ENCODE data around the gene DAO. TPM values are rescaled to one million over a fixed set of nuclear protein-coding genes. Genes with fewer than 3 reads are reported as not detected.

Gene DAO
- total and polyA plus RNA-seq, 9 donors, result not detected

DNA sequence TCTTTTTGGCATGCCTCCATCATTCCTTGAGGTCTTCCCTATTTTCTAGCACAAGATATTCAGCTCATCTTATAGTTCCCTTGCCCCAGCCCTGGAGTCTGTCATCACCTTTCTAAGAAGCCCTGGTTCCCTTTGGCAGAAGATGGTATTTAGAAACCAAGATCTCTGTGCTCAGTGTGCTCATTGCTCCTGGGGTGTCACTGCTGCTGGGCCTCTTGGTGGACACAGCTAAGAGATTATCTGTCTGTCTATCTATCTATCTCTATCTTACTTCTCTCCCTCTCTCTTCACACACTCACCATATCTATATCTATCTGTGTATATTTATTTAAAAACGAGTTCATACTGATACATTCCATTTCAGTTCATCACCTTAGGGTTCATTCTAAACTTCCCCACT, 67.2 kb downstream of the DAO start:
- TF ChIP-seq POLR2A (IDR thresholded peaks at IDR 0.05), result no peak
- TF ChIP-seq, protein P1, sequence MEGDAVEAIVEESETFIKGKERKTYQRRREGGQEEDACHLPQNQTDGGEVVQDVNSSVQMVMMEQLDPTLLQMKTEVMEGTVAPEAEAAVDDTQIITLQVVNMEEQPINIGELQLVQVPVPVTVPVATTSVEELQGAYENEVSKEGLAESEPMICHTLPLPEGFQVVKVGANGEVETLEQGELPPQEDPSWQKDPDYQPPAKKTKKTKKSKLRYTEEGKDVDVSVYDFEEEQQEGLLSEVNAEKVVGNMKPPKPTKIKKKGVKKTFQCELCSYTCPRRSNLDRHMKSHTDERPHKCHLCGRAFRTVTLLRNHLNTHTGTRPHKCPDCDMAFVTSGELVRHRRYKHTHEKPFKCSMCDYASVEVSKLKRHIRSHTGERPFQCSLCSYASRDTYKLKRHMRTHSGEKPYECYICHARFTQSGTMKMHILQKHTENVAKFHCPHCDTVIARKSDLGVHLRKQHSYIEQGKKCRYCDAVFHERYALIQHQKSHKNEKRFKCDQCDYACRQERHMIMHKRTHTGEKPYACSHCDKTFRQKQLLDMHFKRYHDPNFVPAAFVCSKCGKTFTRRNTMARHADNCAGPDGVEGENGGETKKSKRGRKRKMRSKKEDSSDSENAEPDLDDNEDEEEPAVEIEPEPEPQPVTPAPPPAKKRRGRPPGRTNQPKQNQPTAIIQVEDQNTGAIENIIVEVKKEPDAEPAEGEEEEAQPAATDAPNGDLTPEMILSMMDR (IDR thresholded peaks at IDR 0.05), result no peak
- no peak for TF ChIP-seq EP300 (IDR thresholded peaks at IDR 0.05)
- no peaks in the 10 kb centered on the region for H3K36me3 ChIP-seq
- no peak for DNase-seq
- no peaks in the 10 kb centered on the region for H3K4me1 ChIP-seq (ENCODE audit: insufficient read depth)
- intact Hi-C loops (cut with DNase I), result loop anchor here in 1 of 4 donors (10.0 kb wide), 1 partner anchor 282 kb away; no protein-coding TSS in a partner anchor
- WGBS, 3 donors, result 46 to 74% (median 69%) methylated on average over 1 of the region's 1 CpG
- no peaks in the 10 kb centered on the region for H3K27me3 ChIP-seq
- H3K4me3 ChIP-seq, result no peak overlapping the region
- no peak overlapping the region for H3K27ac ChIP-seq
- H3K9me3 ChIP-seq, result no peaks in the 10 kb centered on the region

DNA sequence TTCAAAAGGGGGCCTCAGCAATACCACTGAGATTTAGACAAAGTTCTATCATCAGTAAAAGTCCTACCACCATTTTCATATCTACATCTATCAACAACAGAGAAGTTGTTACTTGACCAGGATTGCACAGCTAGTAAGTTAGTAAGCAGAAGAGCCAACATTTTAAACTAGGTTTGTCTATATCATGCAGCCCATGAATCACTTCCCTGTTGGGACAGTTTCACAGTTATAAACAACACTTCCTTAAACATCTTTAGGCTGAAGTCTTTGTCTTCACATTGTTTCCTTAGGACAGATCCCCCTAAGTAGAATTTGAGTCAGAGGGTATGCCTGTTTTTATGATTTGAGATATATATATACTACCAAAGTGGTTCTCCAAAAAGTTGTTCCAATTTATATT, 68.5 kb downstream of the DAO start:
- Histone ChIP-seq H3K27me3 (no peaks in the 10 kb centered on the region), H3K4me3 (no peak overlapping the region), H3K36me3 (no peaks in the 10 kb centered on the region), H3K4me1 (ENCODE audit: insufficient read depth) (no peaks in the 10 kb centered on the region), H3K27ac (no peak overlapping the region), H3K9me3 (no peaks in the 10 kb centered on the region)
- TF ChIP-seq EP300 (IDR thresholded peaks at IDR 0.05) (no peak), POLR2A (IDR thresholded peaks at IDR 0.05) (no peak)
- TF ChIP-seq, protein P1 (IDR thresholded peaks at IDR 0.05), result no peak
- no peak for DNase-seq
- intact Hi-C loops (cut with DNase I), result loop anchor here in 1 of 4 donors (10.0 kb wide), 1 partner anchor 284 kb away; no protein-coding TSS in a partner anchor

DNA sequence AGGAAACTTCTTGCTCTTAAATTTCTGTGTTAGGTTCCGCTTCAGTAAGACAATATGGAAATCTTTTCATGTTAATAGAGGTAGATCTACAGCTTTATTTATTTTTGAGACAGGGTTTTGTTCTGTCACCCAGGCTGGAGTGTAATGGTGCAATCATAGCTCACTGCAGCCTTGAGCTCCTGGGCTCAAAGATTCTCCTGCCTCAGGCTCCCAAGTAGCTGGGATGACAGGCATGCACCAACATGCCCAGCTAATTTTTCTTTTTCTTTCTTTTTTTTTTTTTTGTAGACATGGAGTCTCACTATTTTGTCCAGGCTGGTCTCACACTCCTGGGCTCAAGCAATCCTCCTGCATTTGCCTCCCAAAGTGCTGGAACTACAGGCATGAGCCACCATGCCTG, 70.1 kb downstream of the DAO start:
- intact Hi-C loops (cut with DNase I), result loop anchor here in 2 of 4 donors (5.0 to 10.0 kb wide), 4 partner anchors 88 to 385 kb away; partner anchors contain the start of genes ISCU (in 1 of the 2) and SART3 (in 1 of the 2)
- Histone ChIP-seq H3K27ac (no peak overlapping the region), H3K36me3 (no peaks in the 10 kb centered on the region), H3K27me3 (no peaks in the 10 kb centered on the region), H3K4me1 (ENCODE audit: insufficient read depth) (no peaks in the 10 kb centered on the region), H3K4me3 (no peak overlapping the region), H3K9me3 (no peaks in the 10 kb centered on the region)
- DNase-seq, result no peak
- 93 to 100% (median 96%) methylated on average over 1 of the region's 1 CpG for WGBS, 3 donors
- TF ChIP-seq, protein P1 (IDR thresholded peaks at IDR 0.05), result no peak
- TF ChIP-seq EP300 (IDR thresholded peaks at IDR 0.05), result no peak
- TF ChIP-seq POLR2A (IDR thresholded peaks at IDR 0.05), result no peak

MicroRNAs encoded within 50 kb of the gene (microRNA counts, 767-probe panel; counts per million panel counts)
- 530 counts per million, percentile 78 among the panel's probes with 10 or more counts for microRNA hsa-miR-619

Small RNA genes within 50 kb of the gene (microRNA-seq; reads per million reads assigned to microRNA genes)
- 0 reads per million in 3 donors for gene MIR619

Small RNA genes within 50 kb of the gene (small RNA-seq; reads per million reads assigned to genes)
- gene MIR619, result not detected
- not detected for gene RNU6-361P

Other genes starting within 250 kb of the DAO start
- 1 to 10 TPM; 1.1 to 8.4 (median 2.9) TPM for gene SELPLG, start 246.2 kb upstream of the DAO start, total RNA-seq
- 1 to 10 TPM; 1.8 to 5.1 TPM for gene SELPLG, start 246.2 kb upstream of the DAO start, polyA plus RNA-seq
- 100 to 1,000 TPM in 5 of 7 donors, 10 to 100 TPM in 2; 58.7 to 143 (median 113) TPM for gene CORO1C, start 148.6 kb upstream of the DAO start, total RNA-seq
- gene CORO1C, start 148.6 kb upstream of the DAO start, polyA plus RNA-seq, result 100 to 1,000 TPM in 1 of 2 donors, 10 to 100 TPM in 1; 35.1 to 122 TPM
- gene SSH1, start 22.5 kb upstream of the DAO start, total RNA-seq, result 10 to 100 TPM in 6 of 7 donors, 1 to 10 TPM in 1; 8.0 to 38.3 (median 35.1) TPM
- 10 to 100 TPM in 1 of 2 donors, 1 to 10 TPM in 1; 7.3 to 15.4 TPM for gene SSH1, start 22.5 kb upstream of the DAO start, polyA plus RNA-seq
- not detected for gene SVOP, start 141.0 kb downstream of the DAO start, total RNA-seq
- not detected for gene SVOP, start 141.0 kb downstream of the DAO start, polyA plus RNA-seq
- 10 to 100 TPM; 11.8 to 24.7 (median 21.0) TPM for gene USP30, start 172.5 kb downstream of the DAO start, total RNA-seq
- gene USP30, start 172.5 kb downstream of the DAO start, polyA plus RNA-seq, result 10 to 100 TPM; 13.0 to 27.1 TPM
- gene ALKBH2, start 213.4 kb downstream of the DAO start, total RNA-seq, result 10 to 100 TPM; 11.3 to 26.4 (median 21.1) TPM
- gene ALKBH2, start 213.4 kb downstream of the DAO start, polyA plus RNA-seq, result 10 to 100 TPM; 11.7 to 24.8 TPM
- gene UNG, start 217.5 kb downstream of the DAO start, total RNA-seq, result 10 to 100 TPM; 13.5 to 25.4 (median 21.5) TPM
- 10 to 100 TPM; 13.5 to 34.2 TPM for gene UNG, start 217.5 kb downstream of the DAO start, polyA plus RNA-seq
- 10 to 100 TPM; 27.1 to 56.5 (median 40.9) TPM for gene ACACB, start 236.5 kb downstream of the DAO start, total RNA-seq
- gene ACACB, start 236.5 kb downstream of the DAO start, polyA plus RNA-seq, result 10 to 100 TPM; 20.5 to 23.0 TPM

Data from ovary (tissue), 9 donors.